Cardiac septum (tissue), 1 donor: ENCODE measurements around the gene PNMT. TPM values are rescaled to one million over a fixed set of nuclear protein-coding genes. Genes with fewer than 3 reads are reported as not detected.

ENCODE experiments used
- DNase-seq: peaks from one replicate; pipeline ENCODE4 v3.0.0-alpha.2; 2020; ENCODE audit warnings: low spot score
- intact Hi-C: fragments of 100-400 bp; cut with DNase I; formaldehyde crosslinking; loops from one replicate; pipeline ENCODE4 v1.14.0; 2022
- total RNA-seq: library from RNA; stranded (reverse); fragmentation: NEBNext Ultra II Directional; extraction: Animal tissue kit (Norgen Biotek cat#: 25700); gene quantifications from one replicate; pipeline ENCODE4 v1.2.1, GENCODE V29; 2021
- donor health status: DM: no; HTN: no; CAD: no.

The PNMT gene
- total RNA-seq, 1 donor from 2014 or later, result 10.9 TPM

GRCh38 chr17:39631403-39631802, 36.9 kb upstream of the PNMT start:
- DNase-seq, result no peak
- intact Hi-C loops, result no loop called here

DNA sequence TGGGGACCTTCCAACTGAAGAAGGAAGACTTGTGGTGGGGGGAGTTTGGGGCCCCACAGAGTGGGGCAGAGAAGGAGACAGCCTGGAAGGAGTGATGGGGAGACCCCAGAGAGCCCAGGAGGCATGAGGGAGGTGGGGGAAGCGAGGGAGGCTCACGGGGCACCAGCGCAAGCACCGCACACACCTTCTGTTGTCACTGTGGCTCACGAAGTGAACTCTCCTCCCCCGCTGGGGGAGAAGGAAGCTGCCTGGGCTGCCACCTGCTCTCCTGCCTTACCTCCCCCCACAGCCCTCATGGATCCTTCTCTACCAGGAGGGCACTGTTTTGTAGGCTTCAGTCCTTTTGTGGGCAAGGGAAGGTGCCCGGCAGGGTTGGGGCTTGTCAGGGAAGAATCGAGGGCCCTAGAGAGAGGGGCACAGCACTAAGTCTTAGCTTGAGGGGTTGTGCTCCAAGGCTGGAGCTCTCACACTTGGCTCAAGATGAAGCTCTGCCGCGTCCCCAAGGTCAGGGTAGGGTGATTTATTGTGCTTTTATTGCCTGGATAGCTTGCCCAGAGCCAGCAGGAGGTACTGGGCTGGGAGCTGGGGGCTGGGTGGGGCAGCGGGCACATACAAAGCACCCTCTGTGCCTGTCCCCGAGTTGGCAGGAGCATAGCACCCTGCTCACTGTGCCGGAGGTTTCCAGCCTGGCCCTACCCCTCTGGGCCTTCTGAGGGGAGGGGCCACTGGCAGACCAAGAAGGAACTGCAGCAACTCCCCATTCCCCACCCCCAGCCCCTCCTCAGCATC, 35.9 kb upstream of the PNMT start:
- intact Hi-C loops, result no loop called here
- no peak for DNase-seq

DNA sequence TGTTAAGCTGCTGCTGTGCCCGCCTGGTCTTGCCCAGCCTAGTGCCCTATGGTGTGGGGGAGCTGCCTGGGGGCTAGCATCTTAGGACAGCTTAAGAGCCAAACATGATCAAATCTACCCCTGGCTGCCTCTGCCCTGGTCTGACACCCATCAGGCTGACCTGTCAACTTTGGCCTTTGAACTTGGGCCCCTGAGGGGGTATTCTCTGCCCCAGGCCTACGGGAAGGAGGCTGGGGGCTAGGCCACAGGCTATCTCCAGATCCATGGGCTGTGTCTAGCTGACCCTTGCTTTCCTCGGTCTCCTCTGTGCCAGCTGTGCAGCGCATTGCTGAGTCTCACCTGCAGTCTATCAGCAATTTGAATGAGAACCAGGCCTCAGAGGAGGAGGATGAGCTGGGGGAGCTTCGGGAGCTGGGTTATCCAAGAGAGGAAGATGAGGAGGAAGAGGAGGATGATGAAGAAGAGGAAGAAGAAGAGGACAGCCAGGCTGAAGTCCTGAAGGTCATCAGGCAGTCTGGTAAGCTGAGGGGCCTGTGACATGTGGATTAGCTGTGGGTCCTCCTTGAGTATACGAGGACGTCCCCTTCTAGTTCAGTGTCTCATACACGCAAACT, 34.6 kb upstream of the PNMT start:
- intact Hi-C loops, result no loop called here

GRCh38 chr17:39634384-39634871, 33.8 kb upstream of the PNMT start:
- DNase-seq, result no peak
- intact Hi-C loops, result no loop called here

More for the DNA sequence above, 34.6 kb upstream of the PNMT start:
- no peak for DNase-seq

DNA sequence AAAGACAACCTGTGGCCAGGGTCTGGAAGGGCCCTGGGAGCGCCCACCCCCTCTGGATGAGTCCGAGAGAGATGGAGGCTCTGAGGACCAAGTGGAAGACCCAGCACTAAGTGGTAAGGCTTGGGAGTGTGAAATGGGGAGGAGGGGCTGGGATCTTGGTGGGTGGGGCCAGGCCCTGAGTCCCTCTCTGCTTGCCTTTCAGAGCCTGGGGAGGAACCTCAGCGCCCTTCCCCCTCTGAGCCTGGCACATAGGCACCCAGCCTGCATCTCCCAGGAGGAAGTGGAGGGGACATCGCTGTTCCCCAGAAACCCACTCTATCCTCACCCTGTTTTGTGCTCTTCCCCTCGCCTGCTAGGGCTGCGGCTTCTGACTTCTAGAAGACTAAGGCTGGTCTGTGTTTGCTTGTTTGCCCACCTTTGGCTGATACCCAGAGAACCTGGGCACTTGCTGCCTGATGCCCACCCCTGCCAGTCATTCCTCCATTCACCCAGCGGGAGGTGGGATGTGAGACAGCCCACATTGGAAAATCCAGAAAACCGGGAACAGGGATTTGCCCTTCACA, 32.6 kb upstream of the PNMT start:
- intact Hi-C loops, result loop anchor here (5.0 kb wide), 2 partner anchors 92 to 117 kb away; no protein-coding TSS in a partner anchor

GRCh38 chr17:39636587-39636926, 31.7 kb upstream of the PNMT start:
- no peak for DNase-seq
- intact Hi-C loops, result loop anchor here (5.0 kb wide), 2 partner anchors 91 to 116 kb away; no protein-coding TSS in a partner anchor

More for the DNA sequence above, 32.6 kb upstream of the PNMT start:
- DNase-seq, result no peak

DNA sequence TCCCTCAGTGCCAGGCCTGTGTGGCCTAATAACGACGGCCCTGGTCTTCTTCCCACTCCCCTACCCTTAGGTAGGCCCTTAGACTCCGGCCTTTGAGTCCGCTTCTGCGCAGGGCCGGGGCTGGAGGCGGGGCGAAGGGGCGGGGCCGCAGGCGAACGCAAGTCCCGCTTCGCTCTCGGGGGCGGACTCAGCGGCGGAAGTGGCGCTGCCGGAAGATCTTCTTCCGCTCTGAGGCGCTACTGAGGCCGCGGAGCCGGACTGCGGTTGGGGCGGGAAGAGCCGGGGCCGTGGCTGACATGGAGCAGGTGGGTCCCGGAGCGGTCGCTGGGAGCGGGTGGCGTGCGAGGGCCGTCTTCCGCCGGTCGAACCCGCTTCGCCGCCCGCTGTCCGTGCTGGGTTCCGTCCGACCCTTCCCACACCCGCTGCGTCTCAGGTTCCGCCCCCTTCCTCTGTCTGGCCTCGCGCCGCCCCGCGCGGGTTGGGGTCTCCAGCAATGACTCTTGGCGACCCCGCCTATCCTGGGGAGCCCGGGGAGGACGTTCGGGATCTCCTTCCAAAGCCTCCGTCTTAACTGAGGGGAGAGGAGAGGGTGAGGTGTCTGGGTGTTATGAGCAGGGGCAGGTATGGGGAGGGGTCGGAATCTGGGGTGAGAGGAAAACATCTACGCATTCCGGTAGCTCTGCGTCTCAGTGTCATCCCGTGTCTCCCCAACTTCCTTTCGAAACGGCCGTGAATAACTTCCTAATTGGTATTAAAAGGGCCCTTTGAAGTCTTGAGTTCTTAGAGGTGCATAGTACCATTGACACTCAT, 31.1 kb upstream of the PNMT start, which contains the start of gene STARD3:
STARD3 (plus strand) TSS at position 218 of the 810 bp plus-strand sequence. CDS start 16,388 bp downstream, outside the sequence.
- intact Hi-C loops, result loop anchor here (5.0 kb wide), 2 partner anchors 90 to 115 kb away; no protein-coding TSS in a partner anchor
- peak; percentile 97 for DNase-seq

DNA sequence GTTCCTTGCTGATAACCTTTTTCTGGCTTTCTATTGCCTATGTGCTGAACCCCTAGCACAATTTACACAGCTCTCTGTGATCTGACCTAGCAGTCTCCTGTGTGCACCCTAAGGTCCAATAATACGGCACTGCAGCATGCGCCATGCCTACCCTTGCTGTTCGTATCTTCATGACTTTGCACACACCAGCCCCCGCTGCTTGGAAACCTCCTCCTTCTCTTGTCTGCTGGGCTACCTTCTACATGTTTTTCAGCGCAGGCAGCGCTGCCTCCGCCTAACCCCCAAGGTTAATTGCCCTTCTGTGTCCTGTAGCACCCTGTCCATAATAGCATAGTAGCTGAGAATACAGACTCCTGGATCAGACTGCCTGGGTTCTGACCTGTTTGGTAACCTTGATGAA, 29.9 kb upstream of the PNMT start:
- no peak for DNase-seq
- intact Hi-C loops, result loop anchor here (5.0 kb wide), 2 partner anchors 89 to 114 kb away; no protein-coding TSS in a partner anchor

DNA sequence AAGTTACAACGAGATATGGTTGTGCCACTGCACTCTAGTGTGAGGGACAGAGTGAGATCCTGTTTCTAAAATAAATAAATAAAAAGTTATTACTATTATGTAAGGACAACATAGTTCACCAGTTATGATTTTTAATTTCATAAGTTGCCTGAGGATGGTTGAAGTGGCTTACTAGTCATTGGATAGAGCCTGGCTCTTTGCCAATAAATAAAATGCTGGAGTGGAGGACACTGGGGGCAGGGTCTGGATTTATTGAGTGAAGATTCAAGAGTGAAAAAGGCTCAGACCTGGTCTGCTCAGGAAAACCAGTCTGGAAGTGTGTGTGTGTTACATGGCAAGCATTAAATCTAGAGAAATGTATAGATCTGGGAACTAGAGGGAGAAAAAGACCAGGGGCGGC, 29.2 kb upstream of the PNMT start:
- DNase-seq, result no peak
- intact Hi-C loops, result loop anchor here (5.0 kb wide), 2 partner anchors 88 to 113 kb away; no protein-coding TSS in a partner anchor

- intact Hi-C loops, result loop anchor here (5.0 kb wide), 3 partner anchors 87 to 282 kb away; no protein-coding TSS in a partner anchor
Measured at GRCh38 chr17:39639566-39640458, 28.4 kb upstream of the PNMT start.

DNA sequence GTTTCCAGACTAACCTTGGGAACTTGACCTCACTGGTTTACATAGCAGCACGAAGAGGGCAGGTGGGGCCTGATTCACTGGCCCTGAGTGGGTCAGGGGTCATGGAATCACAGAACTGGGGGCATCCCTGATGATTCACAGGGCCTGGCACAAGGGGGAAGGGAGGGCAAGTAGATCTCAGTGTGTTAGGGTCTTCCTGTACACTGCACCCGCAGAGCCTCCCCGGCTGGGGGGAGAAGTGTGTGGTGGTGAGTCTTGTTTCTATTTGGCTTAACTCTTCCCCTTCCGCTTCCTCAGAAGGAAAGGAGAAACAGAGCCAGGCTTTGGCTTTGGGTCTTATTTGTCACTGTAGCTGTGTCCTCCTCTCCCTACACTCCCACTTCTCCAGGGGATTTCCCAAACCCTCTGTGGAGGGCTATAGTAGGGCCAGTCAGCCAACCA, 27.6 kb upstream of the PNMT start:
- intact Hi-C loops, result loop anchor here (5.0 kb wide), 1 partner anchor 282 kb away; no protein-coding TSS in a partner anchor

More at GRCh38 chr17:39639566-39640458, 28.4 kb upstream of the PNMT start:
- DNase-seq, result no peak

GRCh38 chr17:39641097-39641496, 27.2 kb upstream of the PNMT start:
- intact Hi-C loops, result loop anchor here (5.0 kb wide), 1 partner anchor 281 kb away; no protein-coding TSS in a partner anchor
- no peak for DNase-seq

More for the DNA sequence above, 27.6 kb upstream of the PNMT start:
- no peak for DNase-seq

GRCh38 chr17:39641883-39642282, 26.4 kb upstream of the PNMT start:
- intact Hi-C loops, result loop anchor here (5.0 kb wide), 1 partner anchor 280 kb away; no protein-coding TSS in a partner anchor
- DNase-seq, result no peak

DNA sequence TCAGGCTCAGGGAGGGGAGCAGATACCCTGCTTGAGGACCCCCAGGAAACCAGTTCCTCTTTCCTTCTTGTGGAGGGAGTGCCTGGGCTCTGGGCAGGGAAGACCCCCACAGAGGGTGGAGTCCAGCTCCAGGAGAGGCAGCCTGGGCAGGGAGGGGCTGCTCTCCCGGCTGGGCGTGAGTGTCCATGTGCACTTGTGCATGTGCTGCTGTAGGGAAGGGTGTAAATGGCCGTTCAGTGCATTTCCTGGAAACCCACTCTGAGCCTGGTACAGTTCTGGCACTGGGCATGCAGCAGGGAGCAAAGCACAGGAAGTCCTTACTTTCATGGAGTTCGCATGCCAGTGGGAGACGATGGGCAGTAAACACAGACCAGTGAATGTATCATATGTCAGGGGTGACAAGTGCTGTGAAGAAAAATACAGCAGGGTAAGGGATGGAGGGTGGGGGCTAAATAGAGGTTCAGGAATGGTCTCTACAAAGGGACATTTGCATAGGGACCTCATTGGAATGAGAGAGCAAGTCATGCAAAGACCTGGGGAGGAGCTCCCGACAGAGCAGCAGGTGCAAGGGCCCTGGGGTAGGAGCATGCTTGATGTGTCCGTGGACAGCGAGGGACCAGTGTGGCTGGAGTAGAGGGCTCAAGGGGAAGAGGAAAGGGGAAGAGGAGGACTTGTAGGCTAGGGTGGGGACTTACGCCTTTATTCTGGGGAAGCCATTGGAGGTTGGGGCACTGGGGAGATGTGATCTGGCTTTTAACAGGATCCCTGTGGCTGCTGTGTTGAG, 25.8 kb upstream of the PNMT start:
- DNase-seq, result no peak
- intact Hi-C loops, result loop anchor here (5.0 kb wide), 1 partner anchor 280 kb away; no protein-coding TSS in a partner anchor

GRCh38 chr17:39643271-39643670, 25.0 kb upstream of the PNMT start:
- intact Hi-C loops, result loop anchor here (5.0 kb wide), 1 partner anchor 279 kb away; no protein-coding TSS in a partner anchor

GRCh38 chr17:39647256-39647655, 21.0 kb upstream of the PNMT start:
- DNase-seq, result no peak
- intact Hi-C loops, result no loop called here

More at GRCh38 chr17:39643271-39643670, 25.0 kb upstream of the PNMT start:
- no peak for DNase-seq
